Progenitor cell of endocrine pancreas (in vitro differentiated cells): ENCODE data around the gene GAA. TPM values are rescaled to one million over a fixed set of nuclear protein-coding genes. Genes with fewer than 3 reads are reported as not detected.

Experiments used
- DNase-seq: peaks from one replicate; pipeline ENCODE4 v3.0.0; 2021; ENCODE audit warnings: low spot score; ENCODE audit not compliant: unreplicated experiment
- H3K27ac Mint-ChIP-seq: 2 replicates; pipeline ENCODE4 v1.8.0; 2021; ENCODE audit warnings: mild to moderate bottlenecking, moderate library complexity, mixed read lengths
- H3K27me3 Mint-ChIP-seq: 2 replicates; pipeline ENCODE4 v1.8.0; 2021; ENCODE audit warnings: mixed read lengths
- H3K36me3 Mint-ChIP-seq: 2 replicates; pipeline ENCODE4 v1.8.0; 2022; ENCODE audit warnings: mixed read lengths; ENCODE audit not compliant: insufficient read depth
- H3K4me1 Mint-ChIP-seq: 2 replicates; pipeline ENCODE4 v1.8.0; 2021; ENCODE audit warnings: low read depth, mixed read lengths
- H3K4me3 Mint-ChIP-seq: 2 replicates; pipeline ENCODE4 v1.8.0; 2021; ENCODE audit warnings: low read depth, mild to moderate bottlenecking, moderate library complexity, mixed read lengths
- H3K9me3 Mint-ChIP-seq: 2 replicates; pipeline ENCODE4 v1.8.0; 2021; ENCODE audit warnings: low read depth, mixed read lengths
- CTCF ChIP-seq: fragments of 200-600 bp; sonication (generic); IDR thresholded peaks from one replicate; pipeline ENCODE4 v1.5.0; 2021; ENCODE audit warnings: antibody characterized with exemption, mild to moderate bottlenecking; ENCODE audit not compliant: unreplicated experiment
- total RNA-seq: library from RNA; stranded (reverse); gene quantifications from 2 replicates; pipeline ENCODE4 v1.2.1, GENCODE V29; 2021

Gene GAA
- total RNA-seq, 1 donor from 2014 or later: 37.9 TPM

GRCh38 chr17:80060644-80061043 is 40.7 kb upstream of the GAA start:
- H3K27me3 Mint-ChIP-seq: no peaks in the 10 kb centered on the region
- DNase-seq: no peak
- no peaks in the 10 kb centered on the region for H3K4me1 Mint-ChIP-seq
- no peaks in the 10 kb centered on the region for H3K9me3 Mint-ChIP-seq
- peaks cover 10% of the 10 kb centered on the region for H3K36me3 Mint-ChIP-seq
- no peak for TF ChIP-seq CTCF
- no peak overlapping the region for H3K4me3 Mint-ChIP-seq
- no peak overlapping the region for H3K27ac Mint-ChIP-seq

GRCh38 chr17:80061421-80061820 is 40.0 kb upstream of the GAA start:
- peaks cover 8% of the 10 kb centered on the region for H3K36me3 Mint-ChIP-seq

GRCh38 chr17:80063830-80064585 is 37.4 kb upstream of the GAA start:
- DNase-seq: no peak
- no peaks in the 10 kb centered on the region for H3K27me3 Mint-ChIP-seq
- peaks cover 4% of the 10 kb centered on the region for H3K36me3 Mint-ChIP-seq
- peaks cover 4% of the 10 kb centered on the region for H3K4me1 Mint-ChIP-seq
- no peak for TF ChIP-seq CTCF
- H3K27ac Mint-ChIP-seq: no peak overlapping the region
- no peaks in the 10 kb centered on the region for H3K9me3 Mint-ChIP-seq
- H3K4me3 Mint-ChIP-seq: no peak overlapping the region

More at GRCh38 chr17:80061421-80061820, 40.0 kb upstream of the GAA start:
- H3K9me3 Mint-ChIP-seq: no peaks in the 10 kb centered on the region
- H3K27ac Mint-ChIP-seq: no peak overlapping the region
- TF ChIP-seq CTCF: no peak
- H3K4me3 Mint-ChIP-seq: no peak overlapping the region
- no peak for DNase-seq
- no peaks in the 10 kb centered on the region for H3K27me3 Mint-ChIP-seq
- H3K4me1 Mint-ChIP-seq: no peaks in the 10 kb centered on the region

GRCh38 chr17:80064696-80065095 is 36.7 kb upstream of the GAA start:
- Mint-ChIP-seq H3K4me1 (peaks cover 7% of the 10 kb centered on the region), H3K9me3 (no peaks in the 10 kb centered on the region), H3K4me3 (no peak overlapping the region), H3K36me3 (peaks cover 4% of the 10 kb centered on the region), H3K27me3 (no peaks in the 10 kb centered on the region), H3K27ac (no peak overlapping the region)
- no peak for DNase-seq
- no peak for TF ChIP-seq CTCF

- Mint-ChIP-seq H3K36me3 (peaks cover 2% of the 10 kb centered on the region), H3K4me1 (peaks cover 7% of the 10 kb centered on the region), H3K4me3 (no peak overlapping the region), H3K9me3 (no peaks in the 10 kb centered on the region), H3K27ac (no peak overlapping the region), H3K27me3 (no peaks in the 10 kb centered on the region)
- no peak for TF ChIP-seq CTCF
- no peak for DNase-seq
Measured at GRCh38 chr17:80065478-80066170, 35.8 kb upstream of the GAA start.
